ENCODE measurements around the gene NIN.

DNA sequence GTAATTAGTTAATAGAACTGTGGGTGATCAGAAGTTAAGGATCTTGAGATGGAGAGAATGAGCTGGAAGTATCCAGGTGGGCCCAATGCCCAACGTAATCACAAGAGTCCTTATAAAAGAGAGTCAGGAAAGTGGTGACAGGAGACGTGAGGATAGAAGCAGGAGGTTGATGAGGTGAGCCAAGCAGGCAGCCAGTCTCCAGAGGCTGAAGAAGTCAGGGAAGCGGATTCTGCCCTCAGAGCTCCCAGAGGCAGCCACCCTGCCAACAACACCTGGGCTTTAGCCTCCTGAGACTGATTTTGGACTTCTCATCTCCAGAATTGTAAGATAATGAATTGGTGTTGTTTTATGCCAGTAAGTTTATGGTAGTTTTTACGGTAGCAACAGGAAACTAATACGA is 152.8 kb downstream of the NIN start:
- TF ChIP-seq, protein P1, sequence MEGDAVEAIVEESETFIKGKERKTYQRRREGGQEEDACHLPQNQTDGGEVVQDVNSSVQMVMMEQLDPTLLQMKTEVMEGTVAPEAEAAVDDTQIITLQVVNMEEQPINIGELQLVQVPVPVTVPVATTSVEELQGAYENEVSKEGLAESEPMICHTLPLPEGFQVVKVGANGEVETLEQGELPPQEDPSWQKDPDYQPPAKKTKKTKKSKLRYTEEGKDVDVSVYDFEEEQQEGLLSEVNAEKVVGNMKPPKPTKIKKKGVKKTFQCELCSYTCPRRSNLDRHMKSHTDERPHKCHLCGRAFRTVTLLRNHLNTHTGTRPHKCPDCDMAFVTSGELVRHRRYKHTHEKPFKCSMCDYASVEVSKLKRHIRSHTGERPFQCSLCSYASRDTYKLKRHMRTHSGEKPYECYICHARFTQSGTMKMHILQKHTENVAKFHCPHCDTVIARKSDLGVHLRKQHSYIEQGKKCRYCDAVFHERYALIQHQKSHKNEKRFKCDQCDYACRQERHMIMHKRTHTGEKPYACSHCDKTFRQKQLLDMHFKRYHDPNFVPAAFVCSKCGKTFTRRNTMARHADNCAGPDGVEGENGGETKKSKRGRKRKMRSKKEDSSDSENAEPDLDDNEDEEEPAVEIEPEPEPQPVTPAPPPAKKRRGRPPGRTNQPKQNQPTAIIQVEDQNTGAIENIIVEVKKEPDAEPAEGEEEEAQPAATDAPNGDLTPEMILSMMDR (IDR thresholded peaks at IDR 0.05; ENCODE audit: low read depth, low read length, missing input control), result no peak
- TF ChIP-seq JUND (IDR thresholded peaks at IDR 0.05) (no peak), TAF1 (conservative IDR thresholded peaks at IDR 0.05) (no peak)

Data from liver (tissue), 3 donors.